Colonic mucosa (tissue), 4 donors: ENCODE results near the gene PTRHD1. TPM values are rescaled to one million over a fixed set of nuclear protein-coding genes. Genes with fewer than 3 reads are reported as not detected.

Source experiments
- DNase-seq: peaks from one replicate; pipeline ENCODE4 v3.0.0-alpha.2; 2020
- H3K27ac ChIP-seq: fragments of 200-600 bp; one replicate; pipeline ENCODE4 v1.8.0; 2021
- H3K27me3 ChIP-seq: fragments of 200-600 bp; one replicate; pipeline ENCODE4 v1.8.0; 2021
- H3K36me3 ChIP-seq: fragments of 200-600 bp; one replicate; pipeline ENCODE4 v1.8.0; 2021
- H3K4me1 ChIP-seq: fragments of 200-600 bp; one replicate; pipeline ENCODE4 v1.8.0; 2021; ENCODE audit warnings: mild to moderate bottlenecking
- H3K4me3 ChIP-seq: fragments of 200-600 bp; one replicate; pipeline ENCODE4 v1.8.0; 2021
- H3K9ac ChIP-seq, 2 donors: one replicate each; pipeline ENCODE4 v1.7.0; 2013; ENCODE audit warnings: control low read depth in 2 of 2, low read depth in 2 of 2, low read length in 2 of 2
- H3K9me3 ChIP-seq: fragments of 200-600 bp; one replicate; pipeline ENCODE4 v1.8.0; 2021
- intact Hi-C: fragments of 100-400 bp; cut with DNase I; formaldehyde crosslinking; loops from one replicate; pipeline ENCODE4 v1.14.1; 2022
- total RNA-seq, 2 donors: library from RNA; stranded (reverse); fragmentation: NEBNext Ultra II Directional in 1 of 2; extraction: Animal tissue kit (Norgen Biotek cat#: 25700) in 1 of 2; gene quantifications; one replicate each; pipeline ENCODE4 v1.2.1, GENCODE V29; 2021
- TF ChIP-seq, protein P1 (sequence below): fragments of 200-600 bp; IDR thresholded peaks from one replicate; pipeline ENCODE4 v1.8.0; 2022; ENCODE audit warnings: antibody characterized with exemption, mild to moderate bottlenecking
- donor health status: healthy.
- donor health status: DM: no; HTN: no; CAD: no.
- donor health status: DM: no; HTN: no; CAD: no.

The PTRHD1 gene
- total RNA-seq, 2 donors from 2014 or later = 38.2 to 47.6 TPM

DNA sequence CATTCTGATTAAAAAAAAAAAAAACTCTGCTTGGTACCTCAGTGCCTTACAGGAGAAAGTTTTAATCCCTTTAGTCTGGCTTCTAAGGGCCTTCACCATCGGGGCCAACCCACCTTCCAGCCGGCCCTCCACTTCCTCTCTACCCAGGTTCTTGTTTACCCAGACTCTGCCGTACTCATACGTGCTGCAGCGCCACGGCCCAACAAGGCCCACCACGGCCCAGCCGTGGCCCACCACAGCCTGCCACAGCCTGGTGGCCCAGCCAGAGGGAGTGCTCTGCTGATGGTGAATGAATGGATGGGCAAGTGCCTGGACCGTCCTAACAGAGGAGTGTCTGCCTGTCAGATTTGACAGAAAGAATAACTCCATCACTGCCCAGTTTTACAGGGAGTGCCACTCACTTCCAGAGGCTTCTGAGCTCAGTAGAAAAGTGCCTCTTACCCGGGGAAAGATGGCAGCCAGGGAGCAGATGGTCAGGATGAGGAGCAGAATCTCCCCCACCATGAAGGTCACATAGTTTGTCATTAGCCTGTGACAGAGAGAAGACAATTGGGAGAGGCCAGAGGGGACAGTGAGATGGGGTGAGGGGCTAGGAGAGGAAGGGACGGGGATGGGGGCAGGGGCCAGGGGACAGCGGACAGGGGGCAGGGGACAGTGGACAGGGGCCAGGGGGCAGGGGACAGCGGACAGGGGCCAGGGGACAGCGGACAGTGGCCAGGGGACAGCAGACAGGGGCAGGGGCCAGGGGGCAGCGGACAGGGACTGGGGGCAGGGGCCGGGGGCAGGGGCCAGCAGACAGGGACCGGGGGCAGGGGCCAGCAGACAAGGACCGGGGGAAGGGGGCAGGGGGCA, 38.3 kb upstream of the PTRHD1 start:
- TF ChIP-seq, protein P1, sequence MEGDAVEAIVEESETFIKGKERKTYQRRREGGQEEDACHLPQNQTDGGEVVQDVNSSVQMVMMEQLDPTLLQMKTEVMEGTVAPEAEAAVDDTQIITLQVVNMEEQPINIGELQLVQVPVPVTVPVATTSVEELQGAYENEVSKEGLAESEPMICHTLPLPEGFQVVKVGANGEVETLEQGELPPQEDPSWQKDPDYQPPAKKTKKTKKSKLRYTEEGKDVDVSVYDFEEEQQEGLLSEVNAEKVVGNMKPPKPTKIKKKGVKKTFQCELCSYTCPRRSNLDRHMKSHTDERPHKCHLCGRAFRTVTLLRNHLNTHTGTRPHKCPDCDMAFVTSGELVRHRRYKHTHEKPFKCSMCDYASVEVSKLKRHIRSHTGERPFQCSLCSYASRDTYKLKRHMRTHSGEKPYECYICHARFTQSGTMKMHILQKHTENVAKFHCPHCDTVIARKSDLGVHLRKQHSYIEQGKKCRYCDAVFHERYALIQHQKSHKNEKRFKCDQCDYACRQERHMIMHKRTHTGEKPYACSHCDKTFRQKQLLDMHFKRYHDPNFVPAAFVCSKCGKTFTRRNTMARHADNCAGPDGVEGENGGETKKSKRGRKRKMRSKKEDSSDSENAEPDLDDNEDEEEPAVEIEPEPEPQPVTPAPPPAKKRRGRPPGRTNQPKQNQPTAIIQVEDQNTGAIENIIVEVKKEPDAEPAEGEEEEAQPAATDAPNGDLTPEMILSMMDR = no peak
- Histone ChIP-seq H3K4me1 (no peaks in the 10 kb centered on the region), H3K9ac (no peak overlapping the region), H3K4me3 (no peak overlapping the region), H3K36me3 (no peaks in the 10 kb centered on the region), H3K9me3 (no peaks in the 10 kb centered on the region), H3K27ac (no peak overlapping the region), H3K27me3 (no peaks in the 10 kb centered on the region)
- DNase-seq = no peak
- intact Hi-C loops = no loop called here

DNA sequence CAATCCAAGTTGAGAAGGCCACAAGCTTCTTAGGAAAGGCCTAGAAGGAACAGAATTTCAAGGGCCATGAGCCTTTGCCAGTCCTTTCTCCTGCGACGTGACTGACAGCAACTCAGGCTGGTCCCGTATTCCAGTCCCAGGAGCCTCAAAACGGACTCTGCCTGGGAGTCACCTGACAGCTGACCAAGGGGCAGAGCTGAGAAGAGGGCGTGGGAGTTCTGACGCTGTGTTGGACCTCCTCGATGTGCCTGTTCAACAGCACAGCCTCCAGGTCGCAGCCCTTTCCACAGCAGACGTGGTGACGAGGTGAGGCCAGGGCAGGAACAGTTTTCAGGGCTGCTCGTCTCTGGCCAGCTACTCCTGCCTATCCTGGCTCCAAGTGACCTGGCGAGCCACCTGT, 37.6 kb upstream of the PTRHD1 start:
- H3K9me3 ChIP-seq = no peaks in the 10 kb centered on the region
- no peaks in the 10 kb centered on the region for H3K36me3 ChIP-seq
- intact Hi-C loops = no loop called here
- H3K27ac ChIP-seq = no peak overlapping the region
- no peak for DNase-seq
- H3K9ac ChIP-seq = no peak overlapping the region
- no peaks in the 10 kb centered on the region for H3K27me3 ChIP-seq
- no peak overlapping the region for H3K4me3 ChIP-seq
- TF ChIP-seq, protein P1 = no peak
- no peaks in the 10 kb centered on the region for H3K4me1 ChIP-seq

DNA sequence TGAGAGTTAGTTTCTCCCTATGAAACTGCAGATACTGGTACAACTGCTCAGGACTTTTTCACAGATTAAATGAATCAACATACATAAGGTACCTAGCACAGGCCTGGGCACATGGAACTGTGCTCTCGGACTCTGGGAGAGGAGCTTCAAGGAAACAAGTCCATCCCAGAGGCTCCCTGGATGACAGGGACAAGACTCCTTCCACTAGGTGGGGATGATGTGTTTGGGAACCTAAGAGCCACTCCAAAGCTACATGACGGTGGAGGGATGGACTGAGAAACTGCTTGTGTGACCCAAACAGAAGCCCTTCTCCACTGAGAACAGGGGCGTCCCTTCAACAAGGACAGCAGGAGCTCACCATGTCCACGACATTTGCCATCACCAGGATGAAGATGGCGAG, 37.2 kb upstream of the PTRHD1 start:
- Histone ChIP-seq H3K9ac (no peak overlapping the region), H3K27ac (no peak overlapping the region), H3K4me1 (no peaks in the 10 kb centered on the region), H3K9me3 (no peaks in the 10 kb centered on the region), H3K36me3 (no peaks in the 10 kb centered on the region), H3K4me3 (no peak overlapping the region), H3K27me3 (no peaks in the 10 kb centered on the region)
- TF ChIP-seq, protein P1 = no peak
- DNase-seq = no peak
- intact Hi-C loops = no loop called here

DNA sequence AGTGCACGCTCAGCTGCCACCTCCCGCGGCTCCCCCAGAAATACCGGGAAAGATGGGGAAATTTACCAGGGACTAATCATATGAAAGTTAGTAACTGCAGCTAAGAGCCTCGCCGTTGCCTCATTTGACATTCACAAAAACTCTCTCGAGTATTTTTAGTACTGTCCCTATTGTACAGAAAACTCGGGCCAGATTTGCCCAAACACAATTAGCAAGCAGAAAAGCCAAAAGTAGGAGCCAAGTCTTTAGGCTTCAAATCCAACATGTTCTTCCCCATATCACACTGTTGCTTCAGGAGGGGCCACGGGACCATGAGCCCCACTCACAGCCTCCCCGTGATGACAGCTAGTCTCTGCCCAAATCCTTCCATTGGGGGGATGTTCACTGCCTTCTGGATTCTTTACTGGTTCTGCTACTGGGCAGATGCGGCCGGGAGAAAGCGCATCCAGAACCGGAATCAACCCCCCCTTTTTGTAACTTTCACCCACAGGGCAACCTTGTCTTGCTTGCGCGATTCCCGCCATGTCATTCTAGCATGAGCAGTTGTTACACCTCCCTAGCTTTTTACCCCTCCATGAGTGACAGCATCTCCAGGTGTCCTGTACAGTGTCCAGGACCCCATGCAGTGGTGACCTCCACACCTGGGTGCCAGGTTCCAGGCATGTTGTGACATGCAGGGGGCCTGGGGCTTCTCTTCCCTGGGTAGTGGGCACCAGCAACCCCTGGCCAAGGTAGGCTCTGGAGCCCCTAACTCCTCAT, 35.2 kb upstream of the PTRHD1 start:
- Histone ChIP-seq H3K36me3 (no peaks in the 10 kb centered on the region), H3K9ac (no peak overlapping the region), H3K4me3 (no peak overlapping the region), H3K4me1 (no peaks in the 10 kb centered on the region), H3K9me3 (no peaks in the 10 kb centered on the region), H3K27ac (no peak overlapping the region), H3K27me3 (no peaks in the 10 kb centered on the region)
- intact Hi-C loops = loop anchor here (10.0 kb wide), 2 partner anchors 214 to 296 kb away; no protein-coding TSS in a partner anchor
- TF ChIP-seq, protein P1 = no peak
- DNase-seq = no peak

DNA sequence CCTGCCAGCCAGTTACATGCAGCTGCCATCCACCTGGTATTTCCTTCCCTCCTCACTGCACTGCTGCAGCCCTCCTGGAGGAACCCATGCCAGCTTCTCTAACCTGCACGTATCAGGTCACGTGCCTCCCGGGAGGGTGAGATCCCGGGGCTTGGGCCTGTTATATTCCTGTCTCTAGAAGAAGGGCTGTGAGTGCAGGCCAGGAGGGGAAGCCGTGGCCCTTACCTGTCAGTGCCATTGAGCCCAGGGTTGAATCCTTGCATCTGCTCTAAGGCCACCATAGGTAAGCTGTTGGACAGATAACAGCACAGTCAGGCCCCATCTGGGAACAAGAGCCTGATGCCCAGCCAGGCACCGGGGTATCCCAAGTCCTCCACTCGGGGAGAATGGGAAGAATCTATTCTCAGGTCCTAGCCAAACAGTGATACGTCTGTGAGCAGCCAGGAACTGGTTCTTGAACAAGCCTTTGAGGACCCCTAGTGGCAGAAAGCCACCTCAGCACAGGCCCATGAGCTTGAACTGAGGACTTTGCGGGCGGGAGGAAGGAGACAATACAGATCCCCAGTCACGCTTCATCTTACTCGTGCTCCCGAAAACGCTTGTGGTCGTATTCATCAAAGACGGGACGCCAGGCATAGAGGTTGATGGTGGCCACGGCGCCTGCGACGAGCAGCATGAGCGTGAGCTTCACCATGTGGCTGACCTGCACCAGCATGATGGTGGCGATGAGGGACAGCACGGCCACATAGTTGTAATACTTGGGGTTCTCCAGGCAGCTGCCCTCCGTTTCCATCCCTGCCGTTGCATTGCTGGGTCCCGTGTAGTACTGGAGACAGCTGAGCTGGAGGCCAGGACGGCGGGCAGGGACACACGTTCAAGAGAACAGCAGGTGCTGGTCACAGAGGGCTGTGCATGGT, 34.4 kb upstream of the PTRHD1 start:
- TF ChIP-seq, protein P1 = peak; percentile 79
- Histone ChIP-seq H3K27me3 (no peaks in the 10 kb centered on the region), H3K9ac (peak overlapping the region in 1 of 2 donors; percentile 28), H3K4me1 (no peaks in the 10 kb centered on the region), H3K36me3 (no peaks in the 10 kb centered on the region), H3K9me3 (no peaks in the 10 kb centered on the region), H3K27ac (no peak overlapping the region), H3K4me3 (no peak overlapping the region)
- intact Hi-C loops = loop anchor here (2.0 to 10.0 kb wide), 3 partner anchors 213 to 417 kb away; no protein-coding TSS in a partner anchor
- DNase-seq = peak; percentile 86
